ENCODE results near the gene ANO4.

DNA sequence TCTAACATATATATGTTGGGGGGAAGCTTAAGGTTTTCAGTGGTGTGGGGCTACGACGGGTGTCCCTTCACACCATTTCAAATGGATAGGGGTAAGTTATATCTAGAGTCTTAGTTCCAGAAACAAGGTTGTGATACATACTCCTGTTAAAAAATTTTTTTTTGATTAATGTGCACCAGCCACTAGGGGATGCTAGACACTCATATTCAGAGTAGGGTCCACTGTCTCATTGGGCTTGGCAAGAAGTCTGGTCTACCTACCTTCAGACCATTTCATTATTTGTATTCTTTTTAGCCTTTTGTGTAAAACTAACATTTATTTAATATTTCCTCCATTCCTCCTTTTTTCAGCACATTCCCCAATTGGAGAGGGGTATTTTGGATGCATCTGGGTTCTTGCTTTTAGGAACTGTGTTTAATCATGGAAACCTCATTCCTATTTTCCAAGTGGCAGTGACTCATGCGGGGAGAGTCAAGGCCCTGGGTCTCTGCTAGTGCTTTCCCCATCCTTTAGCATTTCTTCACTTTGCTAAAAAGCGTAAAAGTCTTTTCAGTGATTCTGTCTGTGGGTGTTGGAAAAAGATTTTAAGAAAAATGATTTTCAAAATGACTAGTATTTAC, 33.4 kb downstream of the ANO4 start:
- no peak for TF ChIP-seq EZH2phosphoT487 (IDR thresholded peaks at IDR 0.05; ENCODE audit: low read length)
- no peak for TF ChIP-seq EZH2 (optimal IDR thresholded peaks at IDR 0.05; ENCODE audit: low read depth, low read length)
- TF ChIP-seq, protein P1, sequence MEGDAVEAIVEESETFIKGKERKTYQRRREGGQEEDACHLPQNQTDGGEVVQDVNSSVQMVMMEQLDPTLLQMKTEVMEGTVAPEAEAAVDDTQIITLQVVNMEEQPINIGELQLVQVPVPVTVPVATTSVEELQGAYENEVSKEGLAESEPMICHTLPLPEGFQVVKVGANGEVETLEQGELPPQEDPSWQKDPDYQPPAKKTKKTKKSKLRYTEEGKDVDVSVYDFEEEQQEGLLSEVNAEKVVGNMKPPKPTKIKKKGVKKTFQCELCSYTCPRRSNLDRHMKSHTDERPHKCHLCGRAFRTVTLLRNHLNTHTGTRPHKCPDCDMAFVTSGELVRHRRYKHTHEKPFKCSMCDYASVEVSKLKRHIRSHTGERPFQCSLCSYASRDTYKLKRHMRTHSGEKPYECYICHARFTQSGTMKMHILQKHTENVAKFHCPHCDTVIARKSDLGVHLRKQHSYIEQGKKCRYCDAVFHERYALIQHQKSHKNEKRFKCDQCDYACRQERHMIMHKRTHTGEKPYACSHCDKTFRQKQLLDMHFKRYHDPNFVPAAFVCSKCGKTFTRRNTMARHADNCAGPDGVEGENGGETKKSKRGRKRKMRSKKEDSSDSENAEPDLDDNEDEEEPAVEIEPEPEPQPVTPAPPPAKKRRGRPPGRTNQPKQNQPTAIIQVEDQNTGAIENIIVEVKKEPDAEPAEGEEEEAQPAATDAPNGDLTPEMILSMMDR (IDR thresholded peaks at IDR 0.05; ENCODE audit: low read length): peak; percentile 73
